GM18951 (cell line): Measurements from ENCODE around the gene TBK1.

ENCODE experiments used
- POLR2A ChIP-seq: IDR thresholded peaks from 4 replicates; pipeline ENCODE4 v1.6.1; 2011; ENCODE audit warnings: mild to moderate bottlenecking; ENCODE audit not compliant: insufficient read length, insufficient read depth; ENCODE audit errors: extremely low read depth
- in situ Hi-C: fragments of 300-500 bp; cut with MboI; formaldehyde crosslinking; loops from one replicate; pipeline ENCODE4 v1.12.0; 2022; ENCODE audit warnings: low sequenced_read_pairs, mixed read lengths, inconsistent platforms; ENCODE audit not compliant: unreplicated experiment

The TBK1 gene

GRCh38 chr12:64461634-64462414 lies 9.9 kb downstream of the TBK1 start:
- in situ Hi-C loops = no loop called here
- no peak for TF ChIP-seq POLR2A

- no peak for TF ChIP-seq POLR2A
- in situ Hi-C loops = no loop called here
Observed at GRCh38 chr12:64466178-64466577, 14.3 kb downstream of the TBK1 start.

GRCh38 chr12:64468966-64469365 lies 17.0 kb downstream of the TBK1 start:
- in situ Hi-C loops = no loop called here
- TF ChIP-seq POLR2A = no peak

GRCh38 chr12:64469455-64470142 lies 17.7 kb downstream of the TBK1 start:
- in situ Hi-C loops = no loop called here
- no peak for TF ChIP-seq POLR2A

GRCh38 chr12:64470495-64470894 lies 18.6 kb downstream of the TBK1 start:
- TF ChIP-seq POLR2A = no peak
- in situ Hi-C loops = no loop called here

GRCh38 chr12:64473176-64473575 lies 21.3 kb downstream of the TBK1 start:
- no peak for TF ChIP-seq POLR2A
- in situ Hi-C loops = no loop called here

- TF ChIP-seq POLR2A = no peak
- in situ Hi-C loops = no loop called here
Observed at GRCh38 chr12:64475518-64475917, 23.6 kb downstream of the TBK1 start.

GRCh38 chr12:64476844-64477243 lies 24.9 kb downstream of the TBK1 start:
- TF ChIP-seq POLR2A = no peak
- in situ Hi-C loops = no loop called here

GRCh38 chr12:64478661-64479060 lies 26.7 kb downstream of the TBK1 start:
- in situ Hi-C loops = no loop called here

GRCh38 chr12:64480148-64480547 lies 28.2 kb downstream of the TBK1 start:
- in situ Hi-C loops = no loop called here
- TF ChIP-seq POLR2A = no peak

More at GRCh38 chr12:64478661-64479060, 26.7 kb downstream of the TBK1 start:
- no peak for TF ChIP-seq POLR2A

- TF ChIP-seq POLR2A = no peak
- in situ Hi-C loops = no loop called here
Observed at GRCh38 chr12:64486657-64487056, 34.7 kb downstream of the TBK1 start.

- in situ Hi-C loops = no loop called here
Observed at GRCh38 chr12:64491718-64492117, 39.8 kb downstream of the TBK1 start.

GRCh38 chr12:64493513-64493912 lies 41.6 kb downstream of the TBK1 start:
- no peak for TF ChIP-seq POLR2A
- in situ Hi-C loops = no loop called here

More at GRCh38 chr12:64491718-64492117, 39.8 kb downstream of the TBK1 start:
- TF ChIP-seq POLR2A = no peak
